Gastrocnemius medialis (tissue), 4 donors: ENCODE measurements around the gene SSU72.

Experiments
- CTCF ChIP-seq, 5 experiments: fragments of 450-650 bp in 3 of 5; fragments of 200-600 bp in 2 of 5; sonication (generic) in 2 of 5; IDR thresholded peaks in 4 of 5; conservative IDR thresholded peaks in 1 of 5; 1 replicate in 4 of 5; 2 replicates in 1 of 5; pipeline ENCODE4 v1.5.1; 2016 to 2019; ENCODE audit warnings: antibody characterized with exemption in 5 of 5, mild to moderate bottlenecking in 3 of 5, moderate library complexity in 3 of 5
- POLR2A ChIP-seq, 2 donors: fragments of 450-650 bp; IDR thresholded peaks; one replicate each; pipeline ENCODE4 v1.6.1; 2017; ENCODE audit warnings: antibody characterized with exemption in 2 of 2, mild to moderate bottlenecking in 2 of 2, moderate library complexity in 2 of 2

- TF ChIP-seq CTCF (IDR thresholded peaks at IDR 0.05 in 4 of 5, conservative IDR thresholded peaks at IDR 0.05 in 1 of 5), result no peak
- no peak for TF ChIP-seq POLR2A (IDR thresholded peaks at IDR 0.05)
Measured at GRCh38 chr1:1528301-1529267, 46.1 kb downstream of the SSU72 start.
